ENCODE data around the gene STX17. TPM values are rescaled to one million over a fixed set of nuclear protein-coding genes. Genes with fewer than 3 reads are reported as not detected.

Gene STX17
- total and polyA plus RNA-seq, 2 of the 13 experiments (the other 11 are each of a cell fraction or from before 2014, with no cell fraction given): 8.3 to 25.7 TPM

DNA sequence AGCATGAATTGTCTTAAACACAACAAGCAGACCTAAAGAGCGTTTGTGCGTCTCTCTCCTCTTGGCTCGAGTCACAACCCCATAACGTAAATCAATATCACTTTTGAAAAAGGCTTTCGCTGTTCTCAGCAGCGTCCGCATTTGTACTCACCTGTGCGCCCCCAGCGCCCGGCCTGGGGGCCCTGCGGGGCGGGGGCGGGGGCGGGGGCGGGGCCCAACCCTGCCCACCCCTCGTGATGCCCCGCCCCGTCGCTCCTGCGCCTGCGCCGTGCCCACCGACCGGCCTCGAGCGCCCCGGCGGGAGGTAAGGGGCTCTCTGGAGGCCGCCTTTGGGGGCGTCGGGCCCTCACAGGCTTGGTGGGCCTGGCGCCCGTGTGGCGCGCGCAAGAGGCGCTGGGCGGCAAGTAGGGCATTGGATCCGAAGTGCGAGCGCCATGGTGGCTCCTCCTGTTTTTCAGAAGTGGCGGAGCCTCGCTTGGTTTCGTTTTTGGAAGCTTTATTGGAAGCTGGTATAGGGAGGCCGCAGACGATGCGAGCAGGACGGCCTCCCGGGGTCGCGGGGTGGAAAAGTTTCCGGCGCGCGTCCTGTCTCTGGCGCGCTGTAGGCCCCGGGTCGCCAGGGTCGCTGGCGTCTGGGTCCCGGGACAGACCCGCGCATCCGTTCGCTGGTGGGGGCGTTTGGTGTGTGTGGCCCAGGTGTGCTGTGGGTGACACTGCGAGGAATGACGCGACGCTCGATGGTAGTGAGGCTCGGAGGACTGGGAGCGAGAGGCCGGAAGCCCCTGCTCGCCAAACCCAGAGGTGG is at the start of gene STX17 (continued):
- TF ChIP-seq NR2F2 (IDR thresholded peaks at IDR 0.05; ENCODE audit: borderline replicate concordance, low read depth): no peak
- 0 out of 2 replicates have a peak, but pooled peaks have one; percentile 48 for TF ChIP-seq ZFP90 (CRISPR knock-in tag; IDR thresholded peaks at IDR 0.05; ENCODE audit: borderline replicate concordance)
- TF ChIP-seq, protein P1, sequence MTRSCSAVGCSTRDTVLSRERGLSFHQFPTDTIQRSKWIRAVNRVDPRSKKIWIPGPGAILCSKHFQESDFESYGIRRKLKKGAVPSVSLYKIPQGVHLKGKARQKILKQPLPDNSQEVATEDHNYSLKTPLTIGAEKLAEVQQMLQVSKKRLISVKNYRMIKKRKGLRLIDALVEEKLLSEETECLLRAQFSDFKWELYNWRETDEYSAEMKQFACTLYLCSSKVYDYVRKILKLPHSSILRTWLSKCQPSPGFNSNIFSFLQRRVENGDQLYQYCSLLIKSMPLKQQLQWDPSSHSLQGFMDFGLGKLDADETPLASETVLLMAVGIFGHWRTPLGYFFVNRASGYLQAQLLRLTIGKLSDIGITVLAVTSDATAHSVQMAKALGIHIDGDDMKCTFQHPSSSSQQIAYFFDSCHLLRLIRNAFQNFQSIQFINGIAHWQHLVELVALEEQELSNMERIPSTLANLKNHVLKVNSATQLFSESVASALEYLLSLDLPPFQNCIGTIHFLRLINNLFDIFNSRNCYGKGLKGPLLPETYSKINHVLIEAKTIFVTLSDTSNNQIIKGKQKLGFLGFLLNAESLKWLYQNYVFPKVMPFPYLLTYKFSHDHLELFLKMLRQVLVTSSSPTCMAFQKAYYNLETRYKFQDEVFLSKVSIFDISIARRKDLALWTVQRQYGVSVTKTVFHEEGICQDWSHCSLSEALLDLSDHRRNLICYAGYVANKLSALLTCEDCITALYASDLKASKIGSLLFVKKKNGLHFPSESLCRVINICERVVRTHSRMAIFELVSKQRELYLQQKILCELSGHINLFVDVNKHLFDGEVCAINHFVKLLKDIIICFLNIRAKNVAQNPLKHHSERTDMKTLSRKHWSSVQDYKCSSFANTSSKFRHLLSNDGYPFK (CRISPR knock-in tag; IDR thresholded peaks at IDR 0.05; ENCODE audit: borderline replicate concordance): peak; percentile 70; the same call in 1 of the 2 replicates
- no peak for TF ChIP-seq ZSCAN22 (CRISPR knock-in tag; IDR thresholded peaks at IDR 0.05)
- no peak for TF ChIP-seq NFE2L2 (IDR thresholded peaks at IDR 0.05; ENCODE audit: low read length)
- TF ChIP-seq, protein P2, sequence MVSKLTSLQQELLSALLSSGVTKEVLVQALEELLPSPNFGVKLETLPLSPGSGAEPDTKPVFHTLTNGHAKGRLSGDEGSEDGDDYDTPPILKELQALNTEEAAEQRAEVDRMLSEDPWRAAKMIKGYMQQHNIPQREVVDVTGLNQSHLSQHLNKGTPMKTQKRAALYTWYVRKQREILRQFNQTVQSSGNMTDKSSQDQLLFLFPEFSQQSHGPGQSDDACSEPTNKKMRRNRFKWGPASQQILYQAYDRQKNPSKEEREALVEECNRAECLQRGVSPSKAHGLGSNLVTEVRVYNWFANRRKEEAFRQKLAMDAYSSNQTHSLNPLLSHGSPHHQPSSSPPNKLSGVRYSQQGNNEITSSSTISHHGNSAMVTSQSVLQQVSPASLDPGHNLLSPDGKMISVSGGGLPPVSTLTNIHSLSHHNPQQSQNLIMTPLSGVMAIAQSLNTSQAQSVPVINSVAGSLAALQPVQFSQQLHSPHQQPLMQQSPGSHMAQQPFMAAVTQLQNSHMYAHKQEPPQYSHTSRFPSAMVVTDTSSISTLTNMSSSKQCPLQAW (CRISPR knock-in tag; IDR thresholded peaks at IDR 0.05): 0 out of 2 replicates have a peak, but pooled peaks have one; percentile 18
- 0 out of 2 replicates have a peak, but pooled peaks have one; percentile 14 for TF ChIP-seq ZNF564 (CRISPR knock-in tag; IDR thresholded peaks at IDR 0.05)
- 0 out of 2 replicates have a peak, but pooled peaks have one; percentile 43 for TF ChIP-seq ZNF329 (CRISPR knock-in tag; IDR thresholded peaks at IDR 0.05; ENCODE audit: low read depth)
- TF ChIP-seq ZNF709 (CRISPR knock-in tag; IDR thresholded peaks at IDR 0.05): peak; percentile 76; the same call in 1 of the 2 replicates
- TF ChIP-seq, protein P3, sequence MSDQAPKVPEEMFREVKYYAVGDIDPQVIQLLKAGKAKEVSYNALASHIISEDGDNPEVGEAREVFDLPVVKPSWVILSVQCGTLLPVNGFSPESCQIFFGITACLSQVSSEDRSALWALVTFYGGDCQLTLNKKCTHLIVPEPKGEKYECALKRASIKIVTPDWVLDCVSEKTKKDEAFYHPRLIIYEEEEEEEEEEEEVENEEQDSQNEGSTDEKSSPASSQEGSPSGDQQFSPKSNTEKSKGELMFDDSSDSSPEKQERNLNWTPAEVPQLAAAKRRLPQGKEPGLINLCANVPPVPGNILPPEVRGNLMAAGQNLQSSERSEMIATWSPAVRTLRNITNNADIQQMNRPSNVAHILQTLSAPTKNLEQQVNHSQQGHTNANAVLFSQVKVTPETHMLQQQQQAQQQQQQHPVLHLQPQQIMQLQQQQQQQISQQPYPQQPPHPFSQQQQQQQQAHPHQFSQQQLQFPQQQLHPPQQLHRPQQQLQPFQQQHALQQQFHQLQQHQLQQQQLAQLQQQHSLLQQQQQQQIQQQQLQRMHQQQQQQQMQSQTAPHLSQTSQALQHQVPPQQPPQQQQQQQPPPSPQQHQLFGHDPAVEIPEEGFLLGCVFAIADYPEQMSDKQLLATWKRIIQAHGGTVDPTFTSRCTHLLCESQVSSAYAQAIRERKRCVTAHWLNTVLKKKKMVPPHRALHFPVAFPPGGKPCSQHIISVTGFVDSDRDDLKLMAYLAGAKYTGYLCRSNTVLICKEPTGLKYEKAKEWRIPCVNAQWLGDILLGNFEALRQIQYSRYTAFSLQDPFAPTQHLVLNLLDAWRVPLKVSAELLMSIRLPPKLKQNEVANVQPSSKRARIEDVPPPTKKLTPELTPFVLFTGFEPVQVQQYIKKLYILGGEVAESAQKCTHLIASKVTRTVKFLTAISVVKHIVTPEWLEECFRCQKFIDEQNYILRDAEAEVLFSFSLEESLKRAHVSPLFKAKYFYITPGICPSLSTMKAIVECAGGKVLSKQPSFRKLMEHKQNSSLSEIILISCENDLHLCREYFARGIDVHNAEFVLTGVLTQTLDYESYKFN (CRISPR knock-in tag; conservative IDR thresholded peaks at IDR 0.05): peak; percentile 21; the same call in 1 of the 2 replicates
- TF ChIP-seq ZNF251 (CRISPR knock-in tag; IDR thresholded peaks at IDR 0.05): no peak
- no peak for TF ChIP-seq ZNF326 (CRISPR knock-in tag; IDR thresholded peaks at IDR 0.05; ENCODE audit: borderline replicate concordance)
- TF ChIP-seq ZNF773 (CRISPR knock-in tag; IDR thresholded peaks at IDR 0.05; ENCODE audit: borderline replicate concordance): peak; percentile 37; the same call in 1 of the 2 replicates
- 0 out of 2 replicates have a peak, but pooled peaks have one; percentile 17 for TF ChIP-seq FOSL1 (CRISPR knock-in tag; IDR thresholded peaks at IDR 0.05; ENCODE audit: borderline replicate concordance)
- TF ChIP-seq TEAD2 (CRISPR knock-in tag; IDR thresholded peaks at IDR 0.05): no peak
- peak; percentile 54 for TF ChIP-seq ZNF670 (CRISPR knock-in tag; IDR thresholded peaks at IDR 0.05; ENCODE audit: borderline replicate concordance)
- TF ChIP-seq, protein P4, sequence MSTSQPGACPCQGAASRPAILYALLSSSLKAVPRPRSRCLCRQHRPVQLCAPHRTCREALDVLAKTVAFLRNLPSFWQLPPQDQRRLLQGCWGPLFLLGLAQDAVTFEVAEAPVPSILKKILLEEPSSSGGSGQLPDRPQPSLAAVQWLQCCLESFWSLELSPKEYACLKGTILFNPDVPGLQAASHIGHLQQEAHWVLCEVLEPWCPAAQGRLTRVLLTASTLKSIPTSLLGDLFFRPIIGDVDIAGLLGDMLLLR (CRISPR knock-in tag; IDR thresholded peaks at IDR 0.05): peak; percentile 60; the same call in 1 of the 2 replicates
- no peak; the same call in 1 of the 2 replicates for TF ChIP-seq ZNF331 (CRISPR knock-in tag; IDR thresholded peaks at IDR 0.05)
- no peak; the same call in none of the 2 replicates for TF ChIP-seq ZNF839 (CRISPR knock-in tag; IDR thresholded peaks at IDR 0.05; ENCODE audit: borderline replicate concordance)
- peak; percentile 22; the same call in 1 of the 2 replicates for TF ChIP-seq ETV5 (CRISPR knock-in tag; IDR thresholded peaks at IDR 0.05; ENCODE audit: borderline replicate concordance)

All from HepG2 (cell line).